ENCODE measurements around the gene CDK18.

CDK18 gene

GRCh38 chr1:205494115-205494514 is 10.4 kb upstream of the CDK18 start:
- H3K4me2 ChIP-seq = no peak overlapping the region
- no peak overlapping the region for H3K27ac ChIP-seq
- H3K36me3 ChIP-seq (ENCODE audit: insufficient read depth) = no peaks in the 10 kb centered on the region
- H3K9ac ChIP-seq = no peak overlapping the region
- no peaks in the 10 kb centered on the region for H4K20me1 ChIP-seq (ENCODE audit: insufficient read depth)
- no peak overlapping the region for H2AFZ ChIP-seq (ENCODE audit: low read depth)
- H3K79me2 ChIP-seq (ENCODE audit: insufficient read depth, low read depth) = no peaks in the 10 kb centered on the region
- peaks cover 9% of the 10 kb centered on the region for H3K4me1 ChIP-seq (ENCODE audit: low read depth, poor library complexity, severe bottlenecking)
- H3K27me3 ChIP-seq (ENCODE audit: insufficient read depth, low read depth) = no peaks in the 10 kb centered on the region; the same call in 1 of the 2 replicates
- TF ChIP-seq CTCF (conservative IDR thresholded peaks at IDR 0.05; ENCODE audit: low read depth, low read length) = no peak
- H3K4me3 ChIP-seq (IDR thresholded peaks at IDR 0.05; ENCODE audit: insufficient read depth, low read depth, low read length) = no peak overlapping the region

- no peak overlapping the region for H3K4me3 ChIP-seq (IDR thresholded peaks at IDR 0.05; ENCODE audit: insufficient read depth, low read depth, low read length)
- no peak for TF ChIP-seq CTCF (conservative IDR thresholded peaks at IDR 0.05; ENCODE audit: low read depth, low read length)
- peaks cover 9% of the 10 kb centered on the region for H3K4me1 ChIP-seq (ENCODE audit: low read depth, poor library complexity, severe bottlenecking)
- H3K27me3 ChIP-seq (ENCODE audit: insufficient read depth, low read depth) = no peaks in the 10 kb centered on the region; the same call in 1 of the 2 replicates
- H3K9ac ChIP-seq = no peak overlapping the region
- no peaks in the 10 kb centered on the region for H3K36me3 ChIP-seq (ENCODE audit: insufficient read depth)
- no peaks in the 10 kb centered on the region for H3K79me2 ChIP-seq (ENCODE audit: insufficient read depth, low read depth)
- no peak overlapping the region for H2AFZ ChIP-seq (ENCODE audit: low read depth)
- no peak overlapping the region for H3K4me2 ChIP-seq
- H4K20me1 ChIP-seq (ENCODE audit: insufficient read depth) = no peaks in the 10 kb centered on the region
- no peak overlapping the region for H3K27ac ChIP-seq
Observed at GRCh38 chr1:205495237-205495823, 9.1 kb upstream of the CDK18 start.

- Histone ChIP-seq H4K20me1 (ENCODE audit: insufficient read depth) (no peaks in the 10 kb centered on the region), H3K9ac (no peak overlapping the region), H3K4me3 (IDR thresholded peaks at IDR 0.05; ENCODE audit: insufficient read depth, low read depth, low read length) (no peak overlapping the region), H2AFZ (ENCODE audit: low read depth) (no peak overlapping the region), H3K79me2 (ENCODE audit: insufficient read depth, low read depth) (no peaks in the 10 kb centered on the region), H3K4me2 (no peak overlapping the region), H3K36me3 (ENCODE audit: insufficient read depth) (no peaks in the 10 kb centered on the region), H3K27me3 (ENCODE audit: insufficient read depth, low read depth) (no peaks in the 10 kb centered on the region; the same call in 1 of the 2 replicates), H3K4me1 (ENCODE audit: low read depth, poor library complexity, severe bottlenecking) (peaks cover 9% of the 10 kb centered on the region), H3K27ac (no peak overlapping the region)
- TF ChIP-seq CTCF (conservative IDR thresholded peaks at IDR 0.05; ENCODE audit: low read depth, low read length) = no peak
Observed at GRCh38 chr1:205496661-205497060, 7.8 kb upstream of the CDK18 start.

- no peaks in the 10 kb centered on the region; the same call in 1 of the 2 replicates for H3K27me3 ChIP-seq (ENCODE audit: insufficient read depth, low read depth)
- TF ChIP-seq CTCF (conservative IDR thresholded peaks at IDR 0.05; ENCODE audit: low read depth, low read length) = no peak
- no peak overlapping the region for H3K4me2 ChIP-seq
Observed at GRCh38 chr1:205497351-205497750, 7.1 kb upstream of the CDK18 start.

More at GRCh38 chr1:205497351-205497750, 7.1 kb upstream of the CDK18 start:
- no peak overlapping the region for H2AFZ ChIP-seq (ENCODE audit: low read depth)
- no peak overlapping the region for H3K27ac ChIP-seq
- H3K9ac ChIP-seq = no peak overlapping the region
- H3K36me3 ChIP-seq (ENCODE audit: insufficient read depth) = no peaks in the 10 kb centered on the region
- H3K4me1 ChIP-seq (ENCODE audit: low read depth, poor library complexity, severe bottlenecking) = peaks cover 9% of the 10 kb centered on the region
- H3K4me3 ChIP-seq (IDR thresholded peaks at IDR 0.05; ENCODE audit: insufficient read depth, low read depth, low read length) = no peak overlapping the region
- no peaks in the 10 kb centered on the region for H4K20me1 ChIP-seq (ENCODE audit: insufficient read depth)
- H3K79me2 ChIP-seq (ENCODE audit: insufficient read depth, low read depth) = no peaks in the 10 kb centered on the region
